ENCODE results near the gene ANKDD1B.
"Not testable (repeated sequence)": the region's sequence is repeated elsewhere in the genome, so short reads cannot be mapped to it uniquely, and the experiment has no call there.

The ANKDD1B gene

DNA sequence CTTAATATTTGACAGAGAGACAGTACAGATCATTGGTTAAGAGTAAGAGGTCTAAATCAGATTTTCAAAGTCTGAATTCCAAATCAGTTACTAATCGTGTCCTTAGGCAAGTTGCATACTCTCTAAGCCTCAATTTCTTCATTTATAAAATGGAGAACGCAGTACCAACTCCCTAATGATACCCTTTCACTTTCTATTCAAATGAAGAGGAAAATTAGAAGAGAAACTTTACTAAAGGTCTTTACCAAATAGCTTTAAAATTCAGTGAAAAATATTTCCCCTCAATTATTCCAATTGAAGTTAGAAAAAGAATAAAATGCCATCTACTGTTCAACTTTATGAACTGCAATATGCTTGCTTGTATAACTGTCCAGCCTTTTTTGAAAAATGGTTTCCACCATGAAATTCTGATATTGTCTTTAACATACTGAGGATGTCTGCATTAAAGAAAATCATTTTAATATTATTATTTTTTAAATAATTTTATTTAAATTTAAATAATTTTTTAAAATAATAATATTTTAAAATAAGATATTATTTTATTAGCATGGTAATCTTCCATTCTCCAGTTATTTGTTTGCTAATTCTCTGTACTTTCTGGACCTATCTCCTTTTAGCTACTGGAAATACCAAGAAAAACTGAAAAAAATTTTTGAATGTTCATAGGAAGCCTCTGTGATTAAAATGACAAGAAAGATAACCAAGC lies 70.0 kb downstream of the ANKDD1B start:
- H3K4me1 ChIP-seq (ENCODE audit: control insufficient read depth, insufficient read depth, low read length), result peaks cover 7% of the 10 kb centered on the region
- H3K4me3 ChIP-seq (ENCODE audit: low read length), result peak overlapping the region; percentile 41
- H3K4me2 ChIP-seq (ENCODE audit: low read length), result peak overlapping the region; percentile 73
- H3K27me3 ChIP-seq (ENCODE audit: control insufficient read depth, insufficient read depth, low read length), result no peaks in the 10 kb centered on the region
- peak overlapping the region; percentile 50 for H3K9ac ChIP-seq (ENCODE audit: low read depth, low read length)
- no peaks in the 10 kb centered on the region for H3K9me3 ChIP-seq (replicated peaks; ENCODE audit: low read length)
- H3K36me3 ChIP-seq (ENCODE audit: insufficient read depth, low read length), result peaks cover 6% of the 10 kb centered on the region

DNA sequence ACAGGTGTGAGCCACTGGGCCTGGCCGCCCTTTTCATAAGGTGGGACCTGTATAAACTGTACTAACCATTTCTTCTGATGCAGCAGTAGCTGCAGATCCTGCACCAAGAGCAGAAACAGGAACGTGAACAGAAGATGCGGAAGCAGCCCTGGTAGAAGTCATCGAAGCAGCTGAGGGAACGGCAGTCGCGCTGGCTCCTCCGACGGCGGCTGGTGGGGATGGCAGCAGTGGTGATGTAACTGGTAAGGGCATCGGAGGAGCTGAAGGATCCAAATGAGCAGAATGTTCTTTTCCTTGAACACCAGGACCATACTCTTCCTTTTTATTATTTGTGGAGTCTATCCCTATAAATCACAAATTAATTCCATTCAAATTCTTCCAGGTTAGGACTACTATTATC lies 73.9 kb downstream of the ANKDD1B start:
- H3K9ac ChIP-seq (ENCODE audit: low read depth, low read length), result no peak overlapping the region
- no peaks in the 10 kb centered on the region for H3K27me3 ChIP-seq (ENCODE audit: control insufficient read depth, insufficient read depth, low read length)
- peaks cover 7% of the 10 kb centered on the region for H3K4me1 ChIP-seq (ENCODE audit: control insufficient read depth, insufficient read depth, low read length)
- no peak overlapping the region for H3K4me2 ChIP-seq (ENCODE audit: low read length)
- no peak overlapping the region for H3K4me3 ChIP-seq (ENCODE audit: low read length)
- H3K9me3 ChIP-seq (replicated peaks; ENCODE audit: low read length), result no peaks in the 10 kb centered on the region
- peaks cover 25% of the 10 kb centered on the region for H3K36me3 ChIP-seq (ENCODE audit: insufficient read depth, low read length)

DNA sequence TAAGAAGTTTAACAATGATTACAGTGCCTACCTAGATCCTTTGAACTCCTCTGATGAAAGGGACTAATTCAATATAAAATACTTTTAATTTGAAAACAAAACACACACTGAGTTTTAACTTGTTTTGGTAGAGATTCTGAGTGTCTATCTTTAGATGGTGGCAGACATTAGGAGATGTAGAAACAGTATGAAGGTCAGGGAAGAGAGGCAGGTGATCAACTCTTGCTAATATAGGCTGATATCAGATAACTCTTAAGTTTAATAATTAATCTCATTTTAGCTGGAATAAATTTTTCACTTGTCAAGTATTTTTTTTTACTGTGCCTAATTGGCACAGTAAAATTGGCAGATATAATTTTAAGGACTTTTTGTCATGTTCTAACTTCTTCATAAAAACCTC lies 75.2 kb downstream of the ANKDD1B start:
- H3K4me1 ChIP-seq (ENCODE audit: control insufficient read depth, insufficient read depth, low read length), result no peaks in the 10 kb centered on the region
- peaks cover 32% of the 10 kb centered on the region for H3K36me3 ChIP-seq (ENCODE audit: insufficient read depth, low read length)
- H3K4me2 ChIP-seq (ENCODE audit: low read length), result no peak overlapping the region
- H3K9me3 ChIP-seq (replicated peaks; ENCODE audit: low read length), result no peaks in the 10 kb centered on the region
- no peak overlapping the region for H3K4me3 ChIP-seq (ENCODE audit: low read length)
- H3K9ac ChIP-seq (ENCODE audit: low read depth, low read length), result no peak overlapping the region
- H3K27me3 ChIP-seq (ENCODE audit: control insufficient read depth, insufficient read depth, low read length), result no peaks in the 10 kb centered on the region

DNA sequence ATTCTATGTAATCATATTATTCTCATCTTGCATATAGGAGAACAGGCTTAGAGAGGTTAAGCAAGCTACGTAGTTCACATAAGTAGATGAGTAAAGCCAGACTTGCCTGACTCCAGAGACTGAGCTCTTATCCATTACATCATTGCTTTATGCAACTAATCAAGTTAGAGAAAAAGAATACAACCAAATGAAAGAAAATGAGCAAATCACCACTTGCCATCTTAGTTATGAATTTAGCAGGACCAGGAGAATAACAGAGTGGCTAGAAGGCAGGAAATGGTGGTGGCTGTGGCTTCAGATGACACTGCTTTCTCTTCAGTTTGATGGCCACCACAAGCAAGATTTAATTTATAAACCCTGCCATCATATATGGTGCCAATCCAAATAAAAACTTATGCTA lies 79.4 kb downstream of the ANKDD1B start:
- Histone ChIP-seq H3K9me3 (replicated peaks; ENCODE audit: low read length) (no peaks in the 10 kb centered on the region), H3K27me3 (ENCODE audit: control insufficient read depth, insufficient read depth, low read length) (no peaks in the 10 kb centered on the region), H3K4me2 (ENCODE audit: low read length) (no peak overlapping the region), H3K4me3 (ENCODE audit: low read length) (no peak overlapping the region), H3K36me3 (ENCODE audit: insufficient read depth, low read length) (peaks cover 30% of the 10 kb centered on the region), H3K4me1 (ENCODE audit: control insufficient read depth, insufficient read depth, low read length) (no peaks in the 10 kb centered on the region), H3K9ac (ENCODE audit: low read depth, low read length) (no peak overlapping the region)

DNA sequence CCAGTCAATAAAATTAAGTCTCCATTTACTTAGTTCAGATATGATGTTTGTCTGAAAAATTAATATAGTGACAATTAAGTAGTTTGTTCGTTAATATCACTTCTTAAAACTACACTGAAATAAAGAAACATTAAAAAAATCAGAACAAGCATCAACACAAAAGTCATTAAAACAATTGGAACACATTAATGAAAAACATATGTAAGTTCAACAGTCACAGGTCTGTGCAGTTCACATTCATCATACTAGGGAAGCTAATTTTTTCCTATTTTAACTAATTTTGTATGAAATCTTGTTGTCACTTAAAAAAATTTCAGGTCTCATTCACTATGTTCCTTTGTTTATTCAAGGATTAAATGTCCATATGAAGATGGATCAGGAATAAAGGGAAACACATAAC lies 83.5 kb downstream of the ANKDD1B start:
- peaks cover 12% of the 10 kb centered on the region for H3K36me3 ChIP-seq (ENCODE audit: insufficient read depth, low read length)
- H3K9ac ChIP-seq (ENCODE audit: low read depth, low read length), result no peak overlapping the region
- no peak overlapping the region for H3K4me3 ChIP-seq (ENCODE audit: low read length)
- H3K9me3 ChIP-seq (replicated peaks; ENCODE audit: low read length), result no peaks in the 10 kb centered on the region
- H3K27me3 ChIP-seq (ENCODE audit: control insufficient read depth, insufficient read depth, low read length), result no peaks in the 10 kb centered on the region
- H3K4me1 ChIP-seq (ENCODE audit: control insufficient read depth, insufficient read depth, low read length), result no peaks in the 10 kb centered on the region
- H3K4me2 ChIP-seq (ENCODE audit: low read length), result no peak overlapping the region

DNA sequence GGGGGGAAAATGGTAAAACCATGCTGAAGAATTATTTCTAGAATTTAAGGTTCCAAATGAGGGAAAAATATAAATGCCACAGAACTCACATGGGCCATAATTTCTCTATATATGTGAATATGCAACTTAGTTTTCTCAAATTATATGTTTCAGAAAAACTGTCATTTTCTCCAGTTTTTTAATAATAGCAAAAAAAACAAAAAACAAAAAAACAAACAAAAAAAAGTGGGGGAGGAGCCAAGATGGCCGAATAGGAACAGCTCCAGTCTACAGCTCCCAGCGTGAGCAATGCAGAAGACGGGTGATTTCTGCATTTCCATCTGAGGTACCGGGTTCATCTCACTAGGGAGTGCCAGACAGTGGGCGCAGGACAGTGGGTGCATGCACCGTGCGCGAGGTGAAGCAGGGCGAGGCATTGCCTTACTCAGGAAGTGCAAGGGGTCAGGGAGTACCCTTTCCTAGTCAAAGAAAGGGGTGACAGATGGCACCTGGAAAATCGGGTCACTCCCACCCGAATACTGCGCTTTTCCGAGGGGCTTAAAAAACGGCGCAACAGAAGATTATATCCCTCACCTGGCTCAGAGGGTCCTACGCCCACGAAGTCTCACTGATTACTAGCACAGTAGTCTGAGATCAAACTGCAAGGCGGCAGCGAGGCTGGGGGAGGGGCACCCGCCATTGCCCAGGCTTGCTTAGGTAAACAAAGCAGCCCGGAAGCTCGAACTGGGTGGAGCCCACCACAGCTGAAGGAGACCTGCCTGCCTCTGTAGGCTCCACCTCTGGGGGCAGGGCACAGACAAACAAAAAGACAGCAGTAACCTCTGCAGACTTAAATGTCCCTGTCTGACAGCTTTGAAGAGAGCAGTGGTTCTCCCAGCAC lies 84.5 kb downstream of the ANKDD1B start:
- not testable (repeated sequence) for H3K36me3 ChIP-seq (ENCODE audit: insufficient read depth, low read length); H3K9ac ChIP-seq (ENCODE audit: low read depth, low read length); H3K27me3 ChIP-seq (ENCODE audit: control insufficient read depth, insufficient read depth, low read length); H3K4me2 ChIP-seq (ENCODE audit: low read length); H3K4me3 ChIP-seq (ENCODE audit: low read length); H3K4me1 ChIP-seq (ENCODE audit: control insufficient read depth, insufficient read depth, low read length); H3K9me3 ChIP-seq (replicated peaks; ENCODE audit: low read length)

DNA sequence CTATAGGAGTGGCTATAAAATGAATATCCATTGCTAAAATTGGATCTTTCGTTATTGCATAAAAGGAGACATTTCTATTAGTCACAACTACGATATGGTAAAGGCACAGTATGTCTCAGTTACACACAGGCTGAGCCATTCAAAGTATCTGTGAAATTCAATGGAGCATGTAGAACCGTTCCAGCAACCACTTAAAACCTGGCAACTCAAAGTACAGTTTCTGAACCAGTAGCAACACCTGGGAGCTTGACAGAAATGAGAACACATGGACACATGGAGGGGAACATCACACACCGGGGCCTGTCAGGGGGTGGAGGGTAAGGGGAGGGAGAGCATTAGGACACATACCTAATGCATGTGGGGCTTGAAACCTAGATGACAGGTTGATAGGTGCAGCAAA lies 90.6 kb downstream of the ANKDD1B start:
- Histone ChIP-seq H3K4me3 (ENCODE audit: low read length) (no peak overlapping the region), H3K9me3 (replicated peaks; ENCODE audit: low read length) (no peaks in the 10 kb centered on the region), H3K27me3 (ENCODE audit: control insufficient read depth, insufficient read depth, low read length) (no peaks in the 10 kb centered on the region), H3K4me1 (ENCODE audit: control insufficient read depth, insufficient read depth, low read length) (no peaks in the 10 kb centered on the region), H3K4me2 (ENCODE audit: low read length) (no peak overlapping the region), H3K36me3 (ENCODE audit: insufficient read depth, low read length) (peaks cover 15% of the 10 kb centered on the region), H3K9ac (ENCODE audit: low read depth, low read length) (no peak overlapping the region)

DNA sequence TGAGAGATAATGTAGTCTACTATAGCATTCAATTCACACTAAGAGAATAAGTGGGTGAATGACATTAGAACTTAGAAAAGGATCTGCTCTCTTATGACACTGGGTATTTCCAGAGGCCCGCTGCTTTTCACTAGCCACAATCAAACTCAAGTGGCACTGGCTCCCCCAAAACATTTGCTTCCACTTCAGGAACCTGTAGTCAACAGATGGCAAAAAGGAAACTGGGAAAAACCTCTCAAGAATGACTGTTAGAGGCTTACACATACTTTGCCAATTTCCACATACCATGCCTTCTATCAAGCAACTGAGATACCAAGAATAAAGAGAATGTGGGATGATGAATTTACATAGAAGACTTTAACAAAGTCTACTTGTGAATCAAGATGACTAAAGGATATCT lies 94.8 kb downstream of the ANKDD1B start:
- Histone ChIP-seq H3K27me3 (ENCODE audit: control insufficient read depth, insufficient read depth, low read length) (no peaks in the 10 kb centered on the region), H3K4me1 (ENCODE audit: control insufficient read depth, insufficient read depth, low read length) (no peaks in the 10 kb centered on the region), H3K4me3 (ENCODE audit: low read length) (no peak overlapping the region), H3K9me3 (replicated peaks; ENCODE audit: low read length) (no peaks in the 10 kb centered on the region), H3K36me3 (ENCODE audit: insufficient read depth, low read length) (peaks cover 18% of the 10 kb centered on the region), H3K9ac (ENCODE audit: low read depth, low read length) (no peak overlapping the region), H3K4me2 (ENCODE audit: low read length) (no peak overlapping the region)

DNA sequence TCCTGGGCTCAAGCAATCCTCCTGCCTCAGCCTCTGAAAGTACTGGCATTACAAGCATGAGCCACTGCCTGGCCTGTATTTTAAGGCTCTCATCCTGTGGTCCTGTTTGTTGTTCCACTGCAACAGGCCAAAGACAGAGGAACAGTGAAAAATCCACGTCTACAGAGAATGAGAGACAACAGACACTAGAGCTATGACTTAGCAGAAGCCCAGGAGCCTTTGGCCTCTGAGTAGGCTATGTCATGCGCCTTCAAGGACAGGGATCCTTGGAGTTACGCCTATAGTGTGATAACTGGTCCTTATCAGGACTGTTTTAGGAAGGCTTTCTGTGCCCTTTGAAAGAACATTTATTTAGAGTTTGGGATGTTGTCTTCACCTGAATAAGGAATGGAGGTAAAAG lies 95.5 kb downstream of the ANKDD1B start:
- Histone ChIP-seq H3K4me3 (ENCODE audit: low read length) (no peak overlapping the region), H3K36me3 (ENCODE audit: insufficient read depth, low read length) (peaks cover 18% of the 10 kb centered on the region), H3K27me3 (ENCODE audit: control insufficient read depth, insufficient read depth, low read length) (no peaks in the 10 kb centered on the region), H3K9me3 (replicated peaks; ENCODE audit: low read length) (no peaks in the 10 kb centered on the region), H3K4me2 (ENCODE audit: low read length) (no peak overlapping the region), H3K4me1 (ENCODE audit: control insufficient read depth, insufficient read depth, low read length) (no peaks in the 10 kb centered on the region), H3K9ac (ENCODE audit: low read depth, low read length) (no peak overlapping the region)

DNA sequence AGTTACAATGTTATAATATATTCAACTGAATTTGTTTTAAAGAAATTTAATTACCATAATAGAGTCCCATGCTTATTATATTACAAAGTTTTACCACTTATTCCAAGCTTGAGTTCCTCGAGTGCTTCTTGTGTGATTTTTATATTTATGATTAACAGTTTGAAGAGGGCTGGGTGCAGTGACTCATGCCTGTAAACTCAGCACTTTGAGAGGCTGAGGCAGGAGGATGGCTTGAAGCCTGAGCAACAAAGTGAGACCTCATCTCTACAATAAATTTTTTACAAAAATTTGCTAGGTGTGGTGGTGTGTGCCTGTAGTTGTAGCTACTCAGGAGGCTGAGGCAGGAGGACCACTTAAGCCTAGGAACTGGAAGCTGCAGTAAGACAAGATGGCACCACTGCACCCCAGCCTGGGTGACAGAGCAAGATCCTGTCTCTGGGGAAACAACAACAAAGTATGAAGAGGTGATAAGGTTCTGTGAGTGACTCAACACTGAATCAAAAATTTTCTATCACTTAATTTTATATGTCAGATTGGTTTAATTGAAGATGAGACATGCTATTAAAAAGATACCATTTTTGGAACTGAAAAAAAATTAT lies 96.8 kb downstream of the ANKDD1B start:
- H3K36me3 ChIP-seq (ENCODE audit: insufficient read depth, low read length), result peaks cover 9% of the 10 kb centered on the region
- H3K4me2 ChIP-seq (ENCODE audit: low read length), result no peak overlapping the region
- no peaks in the 10 kb centered on the region for H3K4me1 ChIP-seq (ENCODE audit: control insufficient read depth, insufficient read depth, low read length)
- no peaks in the 10 kb centered on the region for H3K27me3 ChIP-seq (ENCODE audit: control insufficient read depth, insufficient read depth, low read length)
- no peak overlapping the region for H3K4me3 ChIP-seq (ENCODE audit: low read length)
- no peaks in the 10 kb centered on the region for H3K9me3 ChIP-seq (replicated peaks; ENCODE audit: low read length)
- no peak overlapping the region for H3K9ac ChIP-seq (ENCODE audit: low read depth, low read length)

DNA sequence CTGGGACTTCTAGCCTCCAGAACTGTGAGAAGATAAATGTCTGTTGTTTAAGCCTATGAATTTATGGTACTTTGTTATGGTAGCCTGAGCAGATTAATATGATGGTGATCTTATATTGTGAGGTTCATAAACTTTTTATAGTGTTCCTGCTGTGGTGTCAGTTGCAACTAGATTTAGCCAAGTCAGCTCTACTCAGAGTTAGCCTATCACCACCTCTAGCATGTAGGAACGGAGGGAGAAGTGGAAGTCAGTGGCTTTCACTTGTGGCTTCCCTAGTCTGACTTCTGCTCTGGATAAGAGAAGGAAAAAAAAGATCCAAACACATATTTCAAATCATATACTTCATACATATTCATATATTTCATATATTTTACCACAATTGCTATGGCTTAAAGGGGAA lies 99.4 kb downstream of the ANKDD1B start:
- Histone ChIP-seq H3K9ac (ENCODE audit: low read depth, low read length) (no peak overlapping the region), H3K36me3 (ENCODE audit: insufficient read depth, low read length) (peaks cover 3% of the 10 kb centered on the region), H3K27me3 (ENCODE audit: control insufficient read depth, insufficient read depth, low read length) (no peaks in the 10 kb centered on the region), H3K4me2 (ENCODE audit: low read length) (no peak overlapping the region), H3K4me1 (ENCODE audit: control insufficient read depth, insufficient read depth, low read length) (peaks cover 2% of the 10 kb centered on the region), H3K9me3 (replicated peaks; ENCODE audit: low read length) (no peaks in the 10 kb centered on the region), H3K4me3 (ENCODE audit: low read length) (no peak overlapping the region)

All from skeletal muscle satellite cell (primary cell).